ENCODE measurements around the gene ABHD17A. TPM values are rescaled to one million over a fixed set of nuclear protein-coding genes. Genes with fewer than 3 reads are reported as not detected.

Gene ABHD17A
- polyA plus RNA-seq, 1 of the 3 experiments (the other 2 are of a cell fraction), result 61.1 TPM

DNA sequence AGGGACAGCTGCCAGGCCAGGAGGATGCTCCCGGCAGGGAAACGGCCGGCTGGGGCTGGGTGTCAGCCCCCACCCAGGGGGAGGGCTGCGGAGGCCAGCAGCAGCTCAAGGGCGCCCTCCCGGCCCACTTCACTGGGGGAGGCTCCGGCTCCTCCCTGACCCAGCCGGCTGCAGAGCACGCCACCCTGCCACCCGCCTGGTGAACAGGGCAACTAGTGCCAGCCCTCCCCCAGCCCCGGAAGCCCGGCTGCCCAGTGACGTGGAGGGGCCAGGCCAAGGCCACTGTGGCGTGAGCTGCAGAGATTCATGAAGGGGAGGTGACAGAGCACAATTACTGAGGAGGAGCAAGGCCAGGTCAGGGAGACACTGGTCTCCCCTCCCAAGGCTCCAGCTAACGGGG is 51.8 kb downstream of the ABHD17A start (continued):
- TF ChIP-seq, protein P1, sequence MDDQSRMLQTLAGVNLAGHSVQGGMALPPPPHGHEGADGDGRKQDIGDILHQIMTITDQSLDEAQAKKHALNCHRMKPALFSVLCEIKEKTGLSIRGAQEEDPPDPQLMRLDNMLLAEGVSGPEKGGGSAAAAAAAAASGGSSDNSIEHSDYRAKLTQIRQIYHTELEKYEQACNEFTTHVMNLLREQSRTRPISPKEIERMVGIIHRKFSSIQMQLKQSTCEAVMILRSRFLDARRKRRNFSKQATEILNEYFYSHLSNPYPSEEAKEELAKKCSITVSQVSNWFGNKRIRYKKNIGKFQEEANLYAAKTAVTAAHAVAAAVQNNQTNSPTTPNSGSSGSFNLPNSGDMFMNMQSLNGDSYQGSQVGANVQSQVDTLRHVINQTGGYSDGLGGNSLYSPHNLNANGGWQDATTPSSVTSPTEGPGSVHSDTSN (IDR thresholded peaks at IDR 0.05), result no peak
- TF ChIP-seq TEAD4 (IDR thresholded peaks at IDR 0.05; ENCODE audit: borderline replicate concordance, insufficient read depth), result no peak

DNA sequence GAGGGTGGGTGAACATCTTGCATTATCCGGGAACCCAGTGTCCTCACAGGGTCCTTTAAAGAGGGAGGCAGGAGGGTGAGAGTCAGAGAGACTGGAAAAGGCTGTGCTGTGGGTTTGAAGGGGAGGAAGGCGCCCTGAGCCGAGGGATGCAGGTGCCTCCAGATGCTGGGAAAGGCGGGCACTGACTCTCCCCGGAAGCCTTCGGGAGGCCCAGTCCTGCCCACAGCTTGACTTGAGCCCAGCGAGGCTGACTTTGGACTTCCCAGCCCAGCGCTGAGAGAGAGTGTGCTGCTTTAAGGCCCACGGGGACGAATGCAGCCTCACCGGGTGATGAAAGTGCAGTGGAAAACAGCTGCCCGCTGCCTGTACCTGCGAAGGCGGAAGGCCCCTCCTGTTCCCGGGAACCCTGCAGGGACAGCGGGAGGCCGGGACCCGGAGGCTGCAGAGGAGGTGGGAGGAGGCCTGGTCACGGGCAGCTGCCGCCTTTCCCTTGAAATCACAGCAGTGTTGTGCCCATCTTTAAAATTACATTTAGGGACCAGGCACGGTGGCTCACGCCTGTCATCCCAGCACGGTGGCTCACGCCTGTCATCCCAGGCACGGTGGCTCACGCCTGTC is 53.1 kb downstream of the ABHD17A start:
- TF ChIP-seq ELF1 (IDR thresholded peaks at IDR 0.05), result no peak
- H3K79me2 ChIP-seq (ENCODE audit: insufficient read depth), result peaks cover 72% of the 10 kb centered on the region
- ChIA-PET POLR2A (no interaction called here), CTCF (interaction anchor here (2.0 kb wide), 1 partner anchor 286 kb away, joined by 6 read pairs; no protein-coding TSS in a partner anchor)
- peaks cover 0 to 5% of the 10 kb centered on the region in 2 experiments; a peak in 1 of 4 replicates for H3K4me1 ChIP-seq (ENCODE audit: control insufficient read depth in 1 of 2, insufficient read depth in 2 of 2, low read depth in 1 of 2, low read length in 1 of 2)
- H2AFZ ChIP-seq (ENCODE audit: low read depth), result no peak overlapping the region
- peaks cover 66% of the 10 kb centered on the region for H4K20me1 ChIP-seq (ENCODE audit: insufficient read depth)
- no peak overlapping the region for H3K4me3 ChIP-seq (ENCODE audit: low read depth in 2 of 2, low read length in 1 of 2)
- H3K27ac ChIP-seq (ENCODE audit: low read depth in 2 of 2, low read length in 1 of 2), result no peak overlapping the region
- no peak overlapping the region for H3K9ac ChIP-seq
- WGBS (ENCODE audit: low lambda C conversion rate), result 94% methylated on average over 24 of the region's 26 CpGs
- DNase-seq, result no peak
- no peaks in the 10 kb centered on the region for H3K9me2 ChIP-seq
- H3K27me3 ChIP-seq (ENCODE audit: insufficient read depth), result no peaks in the 10 kb centered on the region
- H3K4me2 ChIP-seq, result no peak overlapping the region
- H3F3A ChIP-seq (replicated peaks; ENCODE audit: insufficient read depth), result no peaks in the 10 kb centered on the region
- H3K9me3 ChIP-seq, result no peaks in the 10 kb centered on the region
- H3K36me3 ChIP-seq (replicated peaks in 1 of 2; ENCODE audit: control insufficient read depth in 1 of 2, insufficient read depth in 2 of 2, low read length in 1 of 2), result peaks cover 0 to 5% of the 10 kb centered on the region in 2 experiments

DNA sequence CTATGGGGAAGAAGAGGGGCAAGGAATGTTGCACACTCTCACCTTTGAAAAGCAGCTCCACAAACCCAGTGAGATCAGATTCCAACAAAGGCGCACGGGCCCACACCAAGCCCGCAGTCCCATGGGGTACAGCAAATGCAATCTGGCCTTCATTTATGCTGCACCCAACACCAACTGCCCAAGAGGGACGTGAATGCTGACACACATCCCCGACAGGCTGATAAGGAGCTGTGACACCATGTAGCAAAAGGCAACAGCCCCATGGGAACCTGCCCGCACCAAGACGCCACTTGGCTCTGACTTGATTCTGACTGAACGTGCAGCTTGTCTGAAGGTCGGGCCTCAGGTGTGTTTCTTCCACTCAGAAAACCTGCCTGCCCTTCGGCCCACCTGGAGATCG is 54.3 kb downstream of the ABHD17A start:
- POLR2A ChIA-PET, result no interaction called here
- Histone ChIP-seq H4K20me1 (ENCODE audit: insufficient read depth) (peaks cover 61% of the 10 kb centered on the region), H3K9me3 (no peaks in the 10 kb centered on the region), H3K4me1 (ENCODE audit: control insufficient read depth in 1 of 2, insufficient read depth in 2 of 2, low read depth in 1 of 2, low read length in 1 of 2) (peaks cover 0 to 4% of the 10 kb centered on the region in 2 experiments; a peak in 1 of 4 replicates), H3F3A (replicated peaks; ENCODE audit: insufficient read depth) (peaks cover 3% of the 10 kb centered on the region), H3K27ac (ENCODE audit: low read depth in 2 of 2, low read length in 1 of 2) (no peak overlapping the region), H3K4me3 (ENCODE audit: low read depth in 2 of 2, low read length in 1 of 2) (no peak overlapping the region), H3K9ac (no peak overlapping the region), H2AFZ (ENCODE audit: low read depth) (no peak overlapping the region), H3K4me2 (no peak overlapping the region), H3K27me3 (ENCODE audit: insufficient read depth) (no peaks in the 10 kb centered on the region), H3K79me2 (ENCODE audit: insufficient read depth) (peaks cover 63% of the 10 kb centered on the region), H3K36me3 (replicated peaks in 1 of 2; ENCODE audit: control insufficient read depth in 1 of 2, insufficient read depth in 2 of 2, low read length in 1 of 2) (peaks cover 0 to 5% of the 10 kb centered on the region in 2 experiments), H3K9me2 (no peaks in the 10 kb centered on the region)
- CTCF ChIA-PET, result interaction anchor here (1.2 to 8.1 kb wide), 4 partner anchors 9 to 42 kb away, joined by 3 to 188 read pairs (median 7); no protein-coding TSS in a partner anchor
- TF ChIP-seq EP300 (IDR thresholded peaks at IDR 0.05; ENCODE audit: borderline replicate concordance in 1 of 2, low read depth in 1 of 2, low read length in 1 of 2), result no peak
- no peak for TF ChIP-seq GATA2 (CRISPR knock-in tag; IDR thresholded peaks at IDR 0.05)
- no peak for TF ChIP-seq POLR2AphosphoS5 (IDR thresholded peaks at IDR 0.05; ENCODE audit: low read depth, low read length)
- TF ChIP-seq GABPA (IDR thresholded peaks at IDR 0.05; ENCODE audit: low read depth), result no peak
- no peak for TF ChIP-seq FOXM1 (IDR thresholded peaks at IDR 0.05; ENCODE audit: low read depth)
- no peak for TF ChIP-seq TCF12 (IDR thresholded peaks at IDR 0.05)
- no peak for TF ChIP-seq RAD21 (IDR thresholded peaks at IDR 0.05; ENCODE audit: low read length)
- no peak for TF ChIP-seq RFX5 (IDR thresholded peaks at IDR 0.05; ENCODE audit: low read length)
- TF ChIP-seq MXI1 (IDR thresholded peaks at IDR 0.05; ENCODE audit: low read depth, low read length), result no peak
- TF ChIP-seq ELF1 (IDR thresholded peaks at IDR 0.05), result no peak
- TF ChIP-seq RXRA (IDR thresholded peaks at IDR 0.05; ENCODE audit: borderline replicate concordance, low read depth), result no peak
- no peak for TF ChIP-seq FOXJ3 (CRISPR knock-in tag; IDR thresholded peaks at IDR 0.05)
- TF ChIP-seq JUND (IDR thresholded peaks at IDR 0.05), result no peak
- TF ChIP-seq, protein P1 (IDR thresholded peaks at IDR 0.05), result no peak
- no peak for TF ChIP-seq TAF1 (IDR thresholded peaks at IDR 0.05; ENCODE audit: borderline replicate concordance, low read depth, low read length)
- no peak for TF ChIP-seq EZH2phosphoT487 (IDR thresholded peaks at IDR 0.05; ENCODE audit: borderline replicate concordance, low read depth)
- TF ChIP-seq CHD2 (IDR thresholded peaks at IDR 0.05; ENCODE audit: low read length, partially characterized antibody), result no peak
- WGBS (ENCODE audit: low lambda C conversion rate), result 100% methylated on average over 6 of the region's 11 CpGs
- no peak for DNase-seq
